A549 treated with CORT108297 at 1 μM for 4 hours (cell line): ENCODE measurements around the gene ZNF256. TPM values are rescaled to one million over a fixed set of nuclear protein-coding genes. Genes with fewer than 3 reads are reported as not detected.

ENCODE experiments used
- total RNA-seq: library from RNA; stranded (reverse); fragments of 200-300 nt; extraction: Qiagen RNA extraction; gene quantifications from 5 replicates; pipeline ENCODE4 v1.2.3, GENCODE V29; 2022

Gene ZNF256
- total RNA-seq = 0.97 to 1.3 TPM (median 1.1 TPM) in 5 replicates

DNA sequence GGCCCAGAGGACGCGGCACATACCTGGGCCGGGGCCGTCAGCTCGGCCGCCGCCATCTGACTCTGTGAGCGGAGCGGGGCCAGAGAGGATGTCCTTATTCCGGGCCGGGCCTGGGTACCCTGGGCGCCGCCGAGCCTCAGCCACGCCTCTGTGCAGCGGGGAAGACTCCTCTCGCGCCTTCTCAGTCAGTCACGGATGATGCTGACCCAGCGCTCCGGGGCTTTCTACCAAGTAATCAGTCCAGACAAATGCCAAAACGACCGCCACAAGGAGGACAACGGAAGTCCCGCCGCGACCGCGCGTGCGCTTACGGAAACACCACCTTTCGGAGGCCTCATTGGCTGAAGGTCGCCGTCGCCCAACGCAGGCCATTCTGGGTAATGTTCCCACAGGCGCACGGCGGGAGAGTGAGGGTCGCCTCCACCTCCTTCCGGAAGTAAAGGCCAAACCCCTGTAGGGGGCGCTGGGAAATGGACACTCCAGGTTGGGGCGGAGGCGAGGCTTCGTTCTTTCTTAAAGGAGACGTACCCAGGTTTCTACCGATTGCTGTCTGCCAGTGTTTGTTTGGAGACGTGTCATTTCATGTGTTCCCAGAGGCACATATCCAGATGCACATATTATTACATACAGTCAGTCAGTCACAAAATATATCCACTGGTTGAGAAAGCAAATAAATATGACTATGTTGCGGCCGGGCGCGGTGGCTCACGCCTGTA, at the start of gene ZNF256:
ZNF256 (minus strand) TSS at position 288 of the 716 bp plus-strand sequence; CDS start at position 56, 232 bp downstream.

DNA sequence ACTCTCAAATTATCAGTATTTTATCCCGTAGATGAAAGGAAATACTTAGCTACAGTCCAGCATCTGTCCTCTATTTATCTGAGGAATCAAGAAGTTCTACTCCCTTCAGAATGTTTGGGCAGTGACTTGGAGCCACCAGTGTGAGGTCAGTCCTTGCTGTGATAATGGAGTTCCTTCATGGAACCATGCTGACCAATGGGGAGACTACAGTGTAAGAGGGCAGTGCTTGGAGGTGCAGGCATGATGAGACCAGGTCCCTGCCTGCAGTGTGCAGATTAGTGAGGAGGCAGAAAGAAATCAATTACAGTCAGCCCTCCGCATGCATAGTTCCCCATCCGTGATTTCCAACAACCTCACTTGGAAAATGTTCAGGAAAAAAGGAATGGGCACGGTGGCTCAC, 26.9 kb upstream of the ZNF256 start, which contains the start of gene C19orf18:
C19orf18 (minus strand) TSS at position 101 of the 400 bp plus-strand sequence. CDS start 102 bp downstream, outside the sequence.

DNA sequence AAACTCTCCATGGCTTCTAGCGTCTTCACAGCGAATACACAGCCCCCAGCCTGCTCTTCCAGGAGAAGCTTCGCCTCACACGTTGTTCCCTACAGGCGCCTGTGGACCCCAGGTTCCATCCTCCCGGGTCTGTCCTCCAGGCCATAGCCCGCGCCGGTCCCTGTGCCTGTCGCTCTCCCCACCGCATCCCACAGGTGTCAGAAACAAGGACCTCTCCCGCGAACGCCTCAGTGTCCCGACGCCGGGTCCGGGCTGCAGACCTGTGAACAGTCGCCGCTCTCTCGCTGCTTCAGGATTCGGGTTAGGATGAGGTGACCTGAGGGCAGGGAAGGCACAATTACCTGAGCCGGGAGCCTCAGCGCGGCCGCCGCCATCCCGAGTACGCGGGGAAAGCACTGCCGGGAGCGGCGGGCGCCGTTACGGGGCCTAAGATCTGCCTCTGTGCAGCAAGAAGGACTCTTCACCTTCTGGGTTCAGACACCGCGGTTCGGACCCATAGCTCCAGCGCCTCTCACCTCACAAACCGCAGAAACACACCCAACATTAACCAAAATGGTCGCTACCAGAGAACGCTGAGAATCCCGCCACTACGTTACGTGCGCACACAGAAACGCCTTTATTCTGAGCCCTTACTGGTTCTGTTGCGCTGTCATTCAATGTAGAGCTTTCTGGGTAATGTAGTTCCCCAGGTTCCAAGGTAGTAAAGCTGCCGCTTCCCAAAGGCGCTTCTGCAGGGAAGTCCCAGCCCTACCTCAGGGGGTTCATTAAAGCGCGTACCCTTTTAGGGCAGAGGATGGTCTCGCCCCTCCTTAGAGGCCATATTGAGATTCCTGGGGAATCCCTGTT, 12.5 kb downstream of the ZNF256 start, which contains the start of gene ZNF418:
ZNF418 (minus strand) TSS at position 583 of the 846 bp plus-strand sequence. CDS start 1,580 bp downstream, outside the sequence.

DNA sequence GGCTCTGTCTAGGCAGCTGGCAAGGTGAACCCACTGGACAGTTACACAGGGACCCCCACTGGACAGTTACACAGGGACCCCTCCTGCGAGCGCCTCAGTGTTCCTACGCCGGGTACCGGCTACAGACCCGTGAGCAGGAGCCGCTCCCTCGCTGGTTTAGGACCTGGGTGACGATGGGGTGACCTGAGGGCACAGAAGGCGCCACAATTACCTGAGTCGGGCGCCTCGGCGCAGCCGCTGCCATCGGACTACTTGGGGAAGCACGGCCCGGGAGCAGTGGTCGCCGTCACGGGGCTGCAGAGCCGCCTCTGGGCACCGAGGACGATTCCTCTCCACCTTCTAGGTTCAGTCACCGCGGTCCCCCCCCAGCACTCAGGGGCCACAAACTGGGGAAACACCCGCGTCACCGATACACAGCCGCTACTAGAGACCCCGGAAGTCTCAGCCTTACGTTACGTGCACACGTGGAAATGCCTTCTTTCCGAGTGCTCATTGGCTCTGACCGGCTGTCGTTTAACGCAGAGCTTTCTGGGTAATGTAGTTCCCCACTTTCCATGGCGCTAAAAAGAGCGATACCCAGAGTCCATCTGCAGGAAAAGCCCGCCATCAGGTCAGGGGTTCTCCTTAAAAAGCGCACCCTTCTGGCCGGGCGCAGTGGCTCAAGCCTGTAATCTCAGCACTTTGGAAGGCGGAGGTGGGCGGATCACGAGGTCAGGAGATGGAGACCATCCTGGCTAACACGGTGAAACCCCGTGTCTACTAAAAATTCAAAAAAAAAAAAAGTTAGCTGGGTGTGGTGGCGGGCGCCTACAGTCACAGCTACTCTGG, 31.1 kb downstream of the ZNF256 start, which contains the start of gene ZNF417:
ZNF417 (minus strand) TSS at position 425 of the 828 bp plus-strand sequence; CDS start at position 244, 181 bp downstream.

Other genes starting within 250 kb of the ZNF256 start
- not detected in 5 replicates for gene ZNF154, start 238.5 kb downstream of the ZNF256 start, total RNA-seq
- 0.89 to 1.0 TPM (median 0.92 TPM) in 5 replicates for gene ZNF671, start 220.1 kb downstream of the ZNF256 start, total RNA-seq
- gene ZNF776, start 200.9 kb downstream of the ZNF256 start, total RNA-seq = 4.6 to 6.6 TPM (median 5.4 TPM) in 5 replicates
- gene ZNF586, start 178.0 kb downstream of the ZNF256 start, total RNA-seq = 5.9 to 7.1 TPM (median 6.3 TPM) in 5 replicates
- 4.6 to 5.5 TPM (median 5.2 TPM) in 5 replicates for gene ZNF552, start 132.8 kb downstream of the ZNF256 start, total RNA-seq
- 6.8 to 8.7 TPM (median 7.9 TPM) in 5 replicates for gene ZNF587B, start 117.4 kb downstream of the ZNF256 start, total RNA-seq
- gene ZNF587, start 97.8 kb downstream of the ZNF256 start, total RNA-seq = 6.1 to 7.8 TPM (median 6.4 TPM) in 5 replicates
- gene ZNF814, start 58.7 kb downstream of the ZNF256 start, total RNA-seq = 1.6 to 3.3 TPM (median 2.4 TPM) in 5 replicates
- 3.6 to 5.2 TPM (median 4.0 TPM) in 5 replicates for gene ZNF417, start 31.1 kb downstream of the ZNF256 start, total RNA-seq
- gene ZNF418, start 12.3 kb downstream of the ZNF256 start, total RNA-seq = 0.76 to 1.3 TPM (median 1.0 TPM) in 5 replicates
- gene C19orf18, start 26.8 kb upstream of the ZNF256 start, total RNA-seq = 0.10 TPM in 1 of 5 replicates, not detected in the others
- gene ZNF606, start 55.1 kb upstream of the ZNF256 start, total RNA-seq = 1.9 to 3.3 TPM (median 2.4 TPM) in 5 replicates
- not detected in 5 replicates for gene ZSCAN1, start 86.3 kb upstream of the ZNF256 start, total RNA-seq
- not detected in 5 replicates for gene ZNF135, start 111.6 kb upstream of the ZNF256 start, total RNA-seq
- 1.6 to 4.0 TPM (median 2.9 TPM) in 5 replicates for gene ZSCAN18, start 150.5 kb upstream of the ZNF256 start, total RNA-seq
- 2.6 to 3.8 TPM (median 3.0 TPM) in 5 replicates for gene ZNF329, start 203.1 kb upstream of the ZNF256 start, total RNA-seq
- 13.0 to 14.8 TPM (median 14.1 TPM) in 5 replicates for gene ZNF274, start 235.4 kb upstream of the ZNF256 start, total RNA-seq